Endothelial cell of umbilical vein (primary cell): ENCODE results near the gene FBXL14.

ENCODE experiments used
- EZH2 ChIP-seq: IDR thresholded peaks from 2 replicates; pipeline ENCODE4 v1.6.1; 2012; ENCODE audit warnings: borderline replicate concordance, low read depth, mild to moderate bottlenecking, moderate library complexity, low read length, inconsistent platforms; ENCODE audit not compliant: severe bottlenecking
- TF ChIP-seq, protein P1 (sequence below), 2 donors: IDR thresholded peaks; 1 replicate in 1 of 2; 2 replicates in 1 of 2; pipeline ENCODE4 v1.5.1; 2011; ENCODE audit warnings: low read length in 2 of 2, mild to moderate bottlenecking in 2 of 2, moderate library complexity in 2 of 2, control low read depth in 1 of 2, inconsistent platforms in 1 of 2, low read depth in 1 of 2; ENCODE audit not compliant: insufficient read depth in 1 of 2; ENCODE audit errors: extremely low read depth in 1 of 2

- TF ChIP-seq, protein P1, sequence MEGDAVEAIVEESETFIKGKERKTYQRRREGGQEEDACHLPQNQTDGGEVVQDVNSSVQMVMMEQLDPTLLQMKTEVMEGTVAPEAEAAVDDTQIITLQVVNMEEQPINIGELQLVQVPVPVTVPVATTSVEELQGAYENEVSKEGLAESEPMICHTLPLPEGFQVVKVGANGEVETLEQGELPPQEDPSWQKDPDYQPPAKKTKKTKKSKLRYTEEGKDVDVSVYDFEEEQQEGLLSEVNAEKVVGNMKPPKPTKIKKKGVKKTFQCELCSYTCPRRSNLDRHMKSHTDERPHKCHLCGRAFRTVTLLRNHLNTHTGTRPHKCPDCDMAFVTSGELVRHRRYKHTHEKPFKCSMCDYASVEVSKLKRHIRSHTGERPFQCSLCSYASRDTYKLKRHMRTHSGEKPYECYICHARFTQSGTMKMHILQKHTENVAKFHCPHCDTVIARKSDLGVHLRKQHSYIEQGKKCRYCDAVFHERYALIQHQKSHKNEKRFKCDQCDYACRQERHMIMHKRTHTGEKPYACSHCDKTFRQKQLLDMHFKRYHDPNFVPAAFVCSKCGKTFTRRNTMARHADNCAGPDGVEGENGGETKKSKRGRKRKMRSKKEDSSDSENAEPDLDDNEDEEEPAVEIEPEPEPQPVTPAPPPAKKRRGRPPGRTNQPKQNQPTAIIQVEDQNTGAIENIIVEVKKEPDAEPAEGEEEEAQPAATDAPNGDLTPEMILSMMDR (IDR thresholded peaks at IDR 0.05; ENCODE audit: extremely low read depth in 1 of 2, insufficient read depth in 1 of 2, low read depth in 1 of 2, low read length in 2 of 2) = no peak
- no peak for TF ChIP-seq EZH2
Measured at GRCh38 chr12:1618489-1618888, 24.1 kb upstream of the FBXL14 start.
